Stimulated activated CD4-positive, alpha-beta T cell treated with anti-CD3 and anti-CD28 coated beads, Interleukin-2, amount 100 ng/mL, for 24 hours (primary cell): ENCODE results near the gene ANAPC2.
A peak's percentile ranks its signal among the peaks of the same experiment; 100 is the strongest.

Source experiments
- DNase-seq, 2 donors: peaks; one replicate each; pipeline ENCODE4 v3.0.0-alpha.2; 2020

Gene ANAPC2

GRCh38 chr9:137188490-137189296, at the start of gene ANAPC2, which contains the start of gene SSNA1:
TSS of gene ANAPC2 (minus strand) at chr9:137188560. CDS start at chr9:137188532, 28 bp downstream.
TSS of gene SSNA1 (plus strand) at chr9:137188676. CDS start at chr9:137188727, 51 bp downstream.
- peak; percentile 93 to 95 for DNase-seq

DNA sequence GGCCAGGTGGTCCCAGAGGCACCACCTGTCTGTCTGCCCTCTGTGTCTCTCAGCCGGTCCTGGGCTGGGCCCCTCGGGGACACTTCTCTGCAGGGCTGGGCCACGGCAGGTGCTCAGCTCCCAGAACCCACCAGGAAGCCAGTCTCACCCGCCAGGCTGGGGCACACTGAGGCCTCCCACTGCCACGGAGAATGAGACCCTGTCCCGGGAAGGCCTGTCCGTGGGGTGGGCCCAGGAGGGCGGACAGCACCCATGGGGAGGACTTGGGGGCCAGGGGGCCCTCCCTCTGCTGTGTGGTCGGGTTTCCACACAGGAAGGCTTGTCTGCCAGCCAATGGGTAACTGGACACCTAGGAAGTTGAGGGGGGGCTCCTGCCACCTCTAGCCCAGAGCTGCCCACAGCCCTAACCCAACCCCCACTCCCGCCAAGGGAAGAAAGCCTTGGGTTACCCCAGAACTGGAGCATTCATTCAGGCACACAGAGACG, 48.6 kb upstream of the ANAPC2 start:
- DNase-seq: no peak

- peak; percentile 95 to 96 for DNase-seq
Measured at GRCh38 chr9:137236238-137236935, 48.0 kb upstream of the ANAPC2 start.

DNA sequence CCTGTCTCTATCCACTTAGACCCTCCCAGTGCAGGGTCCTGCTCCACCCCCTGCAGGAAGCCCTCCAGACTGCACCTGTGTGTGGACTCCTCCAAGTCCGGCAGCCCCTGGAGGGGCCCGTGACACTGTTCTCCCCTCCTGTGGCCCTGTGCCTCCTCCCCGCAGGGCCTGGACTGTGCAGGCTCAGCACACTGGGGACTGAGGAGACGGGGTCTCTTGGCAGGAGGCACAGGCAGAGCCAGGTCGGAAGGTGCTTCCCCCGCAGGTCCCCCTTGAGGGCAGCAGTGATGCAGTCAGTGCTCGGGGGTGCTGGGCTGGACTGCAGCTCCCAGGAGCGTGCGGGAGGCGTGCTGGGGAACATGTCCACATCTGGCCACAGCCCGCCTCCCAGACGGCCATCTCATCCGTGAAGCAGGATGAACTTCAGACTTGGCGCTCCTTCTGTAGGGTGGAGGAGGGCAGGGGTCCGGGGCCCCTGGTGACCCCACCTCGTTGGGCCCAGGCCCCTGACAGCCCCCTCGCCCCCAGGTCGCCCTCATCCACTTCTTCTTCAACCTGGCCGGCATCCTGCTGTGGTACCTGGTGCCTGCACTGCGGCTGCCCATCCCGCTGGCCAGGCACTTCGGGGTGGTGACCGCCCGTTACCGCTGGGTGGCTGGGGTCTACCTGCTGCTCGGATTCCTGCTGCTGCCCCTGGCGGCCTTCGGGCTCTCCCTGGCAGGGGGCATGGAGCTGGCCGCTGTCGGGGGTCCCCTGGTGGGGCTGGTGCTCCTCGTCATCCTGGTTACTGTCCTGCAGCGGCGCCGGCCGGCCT, 47.3 kb upstream of the ANAPC2 start:
- DNase-seq: no peak

GRCh38 chr9:137234758-137235423, 46.5 kb upstream of the ANAPC2 start:
- no peak for DNase-seq

DNA sequence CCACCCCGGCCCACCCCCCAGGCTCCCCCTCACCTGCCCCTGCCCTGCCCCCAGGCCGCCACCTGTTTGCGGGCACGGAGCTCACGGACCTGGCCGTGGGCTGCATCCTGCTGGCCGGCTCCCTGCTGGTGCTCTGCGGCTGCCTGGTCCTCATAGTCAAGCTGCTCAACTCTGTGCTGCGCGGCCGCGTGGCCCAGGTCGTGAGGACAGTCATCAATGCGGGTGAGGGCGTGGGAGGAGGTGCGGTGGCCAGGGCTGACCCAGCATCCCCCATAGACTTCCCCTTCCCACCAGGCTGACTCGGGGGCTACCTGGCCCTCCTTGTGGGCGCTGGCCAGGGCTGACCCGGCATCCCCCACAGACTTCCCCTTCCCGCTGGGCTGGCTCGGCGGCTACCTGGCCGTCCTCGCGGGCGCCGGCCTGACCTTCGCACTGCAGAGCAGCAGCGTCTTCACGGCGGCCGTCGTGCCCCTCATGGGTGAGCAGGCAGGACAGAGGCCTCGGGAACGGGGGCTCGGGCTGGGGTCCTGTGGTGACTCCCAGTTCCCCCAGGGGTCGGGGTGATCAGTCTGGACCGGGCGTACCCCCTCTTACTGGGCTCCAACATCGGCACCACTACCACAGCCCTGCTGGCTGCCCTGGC, 45.8 kb upstream of the ANAPC2 start:
- no peak for DNase-seq

DNA sequence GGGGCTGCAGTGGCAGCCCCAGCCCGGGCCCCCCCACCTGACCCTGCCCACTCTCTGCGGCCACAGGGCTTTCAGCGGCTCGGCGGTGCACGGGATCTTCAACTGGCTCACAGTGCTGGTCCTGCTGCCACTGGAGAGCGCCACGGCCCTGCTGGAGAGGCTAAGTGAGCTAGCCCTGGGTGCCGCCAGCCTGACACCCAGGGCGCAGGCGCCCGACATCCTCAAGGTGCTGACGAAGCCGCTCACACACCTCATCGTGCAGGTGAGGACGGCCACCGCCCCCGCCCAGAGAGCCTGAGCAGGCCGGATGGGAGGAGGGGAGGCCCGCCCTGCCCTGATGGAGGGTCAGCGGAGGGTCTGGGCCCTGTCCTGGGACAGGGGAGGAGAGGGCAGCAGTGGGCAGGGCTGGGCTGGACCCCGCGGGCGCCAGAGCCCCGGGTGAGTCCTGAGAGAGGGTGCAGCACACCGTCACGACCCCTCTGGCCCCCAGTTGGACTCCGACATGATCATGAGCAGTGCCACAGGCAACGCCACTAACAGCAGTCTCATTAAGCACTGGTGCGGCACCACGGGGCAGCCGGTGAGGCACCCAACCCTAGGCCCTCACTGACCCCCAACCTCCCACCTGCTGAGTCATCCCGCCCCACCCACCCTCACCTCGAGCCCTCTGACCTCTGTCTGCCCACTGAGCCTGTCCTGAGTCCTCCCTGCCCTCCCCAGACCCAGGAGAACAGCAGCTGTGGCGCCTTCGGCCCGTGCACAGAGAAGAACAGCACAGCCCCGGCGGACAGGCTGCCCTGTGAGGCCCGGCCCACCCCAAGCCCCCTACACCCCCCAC, 45.0 kb upstream of the ANAPC2 start:
- no peak for DNase-seq

DNA sequence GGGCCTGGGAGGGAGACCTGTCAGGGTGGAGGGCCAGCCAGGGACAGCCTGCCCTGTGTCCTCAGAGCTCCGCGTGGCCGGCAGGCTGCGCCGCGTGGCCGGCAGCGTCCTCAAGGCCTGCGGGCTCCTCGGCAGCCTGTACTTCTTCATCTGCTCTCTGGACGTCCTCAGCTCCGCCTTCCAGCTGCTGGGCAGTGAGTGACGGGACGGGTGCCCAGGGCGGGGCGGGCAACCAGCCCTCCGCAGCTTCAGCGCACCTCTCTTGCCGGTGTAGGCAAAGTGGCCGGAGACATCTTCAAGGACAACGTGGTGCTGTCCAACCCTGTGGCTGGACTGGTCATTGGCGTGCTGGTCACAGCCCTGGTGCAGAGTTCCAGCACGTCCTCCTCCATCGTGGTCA, 44.1 kb upstream of the ANAPC2 start:
- DNase-seq: no peak

GRCh38 chr9:137232101-137232500, 43.7 kb upstream of the ANAPC2 start:
- DNase-seq: no peak

DNA sequence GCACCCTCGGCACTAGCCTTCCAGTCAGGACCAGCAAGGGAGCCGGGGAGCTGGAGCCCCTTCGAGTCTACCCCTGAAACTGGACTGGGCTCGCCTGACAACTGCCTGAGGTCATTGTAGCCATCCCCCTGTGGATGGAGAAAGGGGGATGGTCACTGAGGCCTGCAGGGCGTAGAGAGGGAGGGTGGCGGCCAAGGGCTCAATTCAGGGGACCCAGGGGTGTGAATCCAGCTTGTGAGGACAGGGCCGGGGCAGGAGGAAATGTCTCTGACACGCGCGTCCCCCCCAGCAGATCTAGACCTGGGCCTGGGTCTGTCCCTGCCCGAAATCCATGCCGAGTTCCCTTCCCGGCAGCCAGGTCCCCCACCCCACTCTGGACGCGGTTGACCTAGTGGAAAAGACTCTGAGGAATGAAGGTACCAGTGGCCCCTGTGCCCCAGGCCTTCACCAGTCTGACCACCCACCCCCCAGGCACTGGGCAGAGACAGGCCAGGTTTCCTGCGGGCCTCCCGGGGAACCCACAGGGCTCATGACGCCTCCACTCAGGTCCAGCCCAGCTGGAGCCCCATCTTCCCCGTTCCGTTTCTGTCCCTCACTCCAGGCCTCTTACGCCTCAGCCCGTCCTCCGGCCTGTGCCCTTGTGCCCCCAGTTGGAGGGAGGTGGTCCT, 43.1 kb upstream of the ANAPC2 start:
- DNase-seq: no peak

DNA sequence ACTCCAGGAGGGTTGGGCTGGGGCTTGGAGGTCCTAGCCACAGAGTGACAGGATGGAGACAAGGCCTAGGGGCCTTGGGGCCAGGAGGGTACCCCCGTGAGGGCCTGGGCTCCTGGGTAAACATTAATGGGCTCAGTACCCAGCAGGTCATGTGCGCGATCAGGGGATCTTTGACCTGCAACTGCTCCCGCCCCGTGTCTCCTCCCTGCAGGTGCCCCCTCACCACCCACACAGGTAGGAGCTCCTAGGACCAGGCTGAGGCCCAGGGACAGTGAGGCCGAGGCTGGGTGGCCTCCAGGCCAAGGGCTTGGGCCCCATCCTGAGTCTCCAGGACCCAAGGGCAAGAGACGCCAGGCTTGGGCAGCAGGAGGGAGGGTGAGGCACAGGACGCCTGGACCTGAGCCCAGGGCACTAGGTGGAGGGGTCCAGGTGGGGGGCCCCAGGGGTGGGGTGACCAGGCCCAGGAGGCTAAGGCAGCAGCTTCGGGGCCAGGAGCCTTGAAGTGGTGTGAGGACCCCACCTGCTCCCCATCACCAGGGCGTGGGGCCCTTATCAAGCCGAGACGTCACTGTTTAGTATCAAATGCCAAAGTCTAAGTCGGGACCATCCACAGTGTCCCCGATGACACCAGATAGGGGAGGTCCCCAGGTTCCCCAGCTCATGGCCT, 42.5 kb upstream of the ANAPC2 start, which contains the start of gene SLC34A3:
SLC34A3 (plus strand) TSS at position 197 of the 667 bp plus-strand sequence. CDS start 802 bp downstream, outside the sequence.
- DNase-seq: no peak

DNA sequence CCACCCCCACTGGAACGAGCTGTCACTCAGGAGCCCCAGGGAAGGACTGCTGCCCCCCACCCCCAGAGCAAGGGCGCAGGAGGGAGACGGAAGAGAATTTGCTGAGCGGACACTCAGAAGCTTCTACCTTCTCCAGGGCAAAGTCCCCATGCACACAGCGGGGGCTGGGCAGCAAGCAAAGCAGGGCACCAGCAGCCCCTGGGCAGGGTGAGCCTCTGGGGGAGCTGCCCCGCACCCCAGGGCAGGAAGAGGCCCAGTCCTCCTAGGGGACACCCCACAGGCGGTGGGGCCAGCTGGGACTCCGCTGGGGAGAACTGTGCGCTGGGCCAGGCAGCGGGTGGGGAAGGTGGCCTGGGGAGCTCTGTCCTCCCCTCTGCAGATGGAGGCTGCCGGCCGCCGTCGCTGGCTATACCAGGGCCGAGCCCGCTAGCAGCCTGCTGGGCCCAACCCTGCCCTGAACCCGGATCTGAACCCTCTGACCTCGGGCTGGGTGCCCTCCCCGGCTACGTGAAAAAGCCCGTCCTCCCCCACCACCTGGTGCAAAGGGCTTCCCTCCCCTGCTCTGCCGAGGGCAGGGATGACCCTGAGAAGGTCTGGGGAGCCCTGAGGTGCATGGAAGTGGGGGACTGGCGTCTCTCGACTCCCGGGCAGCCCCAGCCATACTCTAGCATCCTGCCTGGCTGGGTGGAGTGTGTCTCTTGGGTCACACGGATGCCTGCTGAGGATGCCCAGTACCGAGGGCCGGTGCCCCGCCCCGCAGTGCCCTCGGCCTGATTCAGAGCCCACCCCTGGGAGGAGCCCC, 41.7 kb upstream of the ANAPC2 start:
- DNase-seq: no peak

DNA sequence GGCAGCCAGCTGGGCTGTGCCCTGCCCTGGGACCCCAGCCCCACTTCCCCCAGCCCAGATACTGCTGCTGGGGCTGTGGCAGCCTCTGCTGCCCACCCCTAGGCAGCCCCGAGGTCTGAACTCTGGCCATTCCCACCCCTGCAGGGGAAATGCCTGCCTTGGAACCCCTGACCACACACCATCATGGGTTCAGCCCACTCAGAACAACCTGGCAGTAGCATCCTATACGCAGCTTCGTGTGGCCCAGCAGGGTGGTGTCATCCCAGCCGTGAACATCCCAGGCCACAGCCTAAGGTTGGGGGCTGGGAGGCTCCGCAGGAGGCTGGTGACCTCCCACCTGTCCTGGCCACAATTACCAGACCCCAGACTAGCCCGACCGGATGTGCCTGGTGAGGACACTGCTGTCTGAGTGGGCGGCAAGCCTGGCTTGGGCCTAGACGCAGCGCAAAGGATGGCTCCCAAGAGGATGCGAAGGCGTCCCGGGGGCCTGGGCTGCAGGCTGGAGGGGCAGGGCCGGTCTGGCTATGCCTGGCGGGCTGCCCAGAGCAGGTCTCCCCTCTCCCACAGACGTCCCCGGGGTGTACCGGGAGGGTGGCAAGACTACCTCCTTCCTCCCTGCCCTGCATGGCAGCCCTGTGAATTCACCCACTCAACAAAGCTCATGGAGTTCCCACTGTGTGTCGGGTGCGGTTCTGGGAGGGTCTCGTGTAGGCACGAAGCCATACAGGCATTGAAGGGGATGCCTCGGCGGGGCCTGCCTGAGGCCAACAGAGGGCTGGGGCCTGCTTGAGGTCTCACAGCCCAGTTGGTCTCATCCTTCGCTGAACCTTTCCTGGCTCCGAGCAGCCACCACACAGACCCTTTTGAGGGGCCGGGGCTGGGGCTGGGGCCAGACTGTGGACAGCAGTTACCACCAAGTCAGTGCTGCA, 40.9 kb upstream of the ANAPC2 start:
- no peak for DNase-seq

DNA sequence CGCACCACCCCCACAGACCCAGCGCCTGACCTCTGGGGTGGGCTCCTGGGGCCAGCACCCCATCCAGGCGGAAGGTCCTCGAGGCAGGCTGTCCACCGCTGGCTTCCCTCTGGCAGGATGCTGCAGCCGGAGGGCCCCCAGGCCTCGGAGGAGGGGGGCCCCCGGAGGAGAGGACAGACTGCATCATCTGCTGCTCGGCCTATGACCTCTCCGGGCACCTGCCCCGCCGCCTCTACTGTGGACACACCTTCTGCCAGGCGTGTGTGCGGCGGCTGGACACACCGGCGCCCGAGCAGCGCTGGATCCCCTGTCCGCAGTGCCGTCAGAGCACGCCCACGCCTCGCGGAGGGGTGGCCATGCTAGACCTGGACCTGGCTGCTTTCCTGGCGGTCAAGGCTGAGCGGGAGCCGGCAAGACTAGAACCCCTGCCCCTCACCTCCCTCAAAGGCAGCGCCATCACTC, 40.2 kb upstream of the ANAPC2 start:
- no peak for DNase-seq

DNA sequence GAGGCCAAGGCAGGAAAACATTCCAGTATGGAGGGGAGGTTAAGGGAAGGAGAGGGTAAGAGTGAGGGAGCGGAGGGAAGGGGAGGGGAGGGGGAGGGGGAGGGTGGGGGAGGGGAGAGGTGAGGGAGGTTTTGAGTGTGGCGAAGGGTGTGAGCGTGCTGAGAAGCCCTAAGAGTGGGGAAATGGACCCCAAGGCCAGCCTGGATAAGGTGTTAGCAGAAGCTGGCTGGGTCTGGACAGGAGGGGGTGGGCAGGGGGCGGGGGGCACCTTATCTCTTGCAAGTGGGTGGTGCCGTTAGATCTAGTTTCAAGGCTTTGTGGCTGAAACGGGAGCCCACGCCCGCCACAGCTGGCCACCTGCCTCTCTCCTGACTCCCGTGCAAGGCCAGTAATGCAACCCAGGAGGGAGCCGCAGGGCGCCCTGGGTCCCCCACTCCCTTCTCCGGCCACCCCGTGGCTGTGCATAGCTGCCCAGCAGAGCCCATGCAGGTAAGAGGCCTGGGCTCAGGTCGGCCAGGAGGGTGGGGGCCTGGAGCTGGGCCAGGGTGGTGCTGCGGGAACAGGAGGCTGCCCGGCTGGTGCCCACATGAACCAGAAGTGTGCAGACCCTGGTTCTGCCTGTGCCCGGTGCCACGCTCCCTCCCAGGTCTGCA, 39.6 kb upstream of the ANAPC2 start:
- DNase-seq: no peak

- DNase-seq: peak; percentile 83 to 88
Measured at GRCh38 chr9:137227054-137227852, 38.9 kb upstream of the ANAPC2 start, which contains the start of gene RNF224. TSS of gene RNF224 (plus strand) at chr9:137227502. CDS start at chr9:137228336, 834 bp downstream.
